ENCODE measurements around the gene IPCEF1. TPM values are rescaled to one million over a fixed set of nuclear protein-coding genes. Genes with fewer than 3 reads are reported as not detected.

Gene IPCEF1
- total RNA-seq, 4 donors from 2014 or later = 34.4 to 86.4 (median 73.6) TPM

GRCh38 chr6:154169193-154169847 lies 187.3 kb downstream of the IPCEF1 start:
- intact Hi-C loops (cut with DNase I) = no loop called here
- H3K27ac ChIP-seq = no peak overlapping the region
- 82 to 92% methylated on average over 5 of the region's 5 CpGs for WGBS, 2 donors

GRCh38 chr6:154167126-154167525 lies 189.5 kb downstream of the IPCEF1 start:
- Histone ChIP-seq H3K4me3 (replicated peaks in 1 of 3) (no peak overlapping the region), H3K36me3 (peaks cover 0 to 3% of the 10 kb centered on the region in 2 donors), H3K27me3 (no peaks in the 10 kb centered on the region), H3K4me1 (peaks cover 9 to 15% of the 10 kb centered on the region in 2 donors), H3K27ac (no peak overlapping the region), H3K9me3 (no peaks in the 10 kb centered on the region)
- DNase-seq = no peak
- WGBS, 2 donors = 69 to 80% methylated on average over 2 of the region's 2 CpGs
- intact Hi-C loops (cut with DNase I) = no loop called here
- TF ChIP-seq CTCF (IDR thresholded peaks at IDR 0.05) = no peak
- TF ChIP-seq POLR2A (IDR thresholded peaks at IDR 0.05) = no peak

More at GRCh38 chr6:154169193-154169847, 187.3 kb downstream of the IPCEF1 start:
- TF ChIP-seq POLR2A (IDR thresholded peaks at IDR 0.05) = no peak
- TF ChIP-seq CTCF (IDR thresholded peaks at IDR 0.05) = no peak
- no peaks in the 10 kb centered on the region for H3K9me3 ChIP-seq
- peaks cover 0 to 3% of the 10 kb centered on the region in 2 donors for H3K36me3 ChIP-seq
- H3K4me3 ChIP-seq (replicated peaks in 1 of 3) = no peak overlapping the region
- no peak for DNase-seq
- H3K27me3 ChIP-seq = no peaks in the 10 kb centered on the region
- peaks cover 9% of the 10 kb centered on the region in 2 donors for H3K4me1 ChIP-seq

- 88 to 89% methylated on average over 9 of the region's 9 CpGs for WGBS, 2 donors
- DNase-seq = no peak
These were observed 190.5 kb downstream of the IPCEF1 start for GRCh38 chr6:154166140-154166539.

GRCh38 chr6:154165478-154165877 lies 191.1 kb downstream of the IPCEF1 start:
- intact Hi-C loops (cut with DNase I) = no loop called here
- H3K36me3 ChIP-seq = peaks cover 0 to 3% of the 10 kb centered on the region in 2 donors
- no peaks in the 10 kb centered on the region for H3K9me3 ChIP-seq
- 88 to 90% methylated on average over 2 of the region's 2 CpGs for WGBS, 2 donors
- H3K27ac ChIP-seq = peak overlapping the region; percentile 51 to 70 (median 59)
- H3K4me1 ChIP-seq = peaks cover 9 to 15% of the 10 kb centered on the region in 2 donors
- H3K27me3 ChIP-seq = no peaks in the 10 kb centered on the region
- DNase-seq = no peak
- no peak overlapping the region for H3K4me3 ChIP-seq (replicated peaks in 1 of 3)
- TF ChIP-seq POLR2A (IDR thresholded peaks at IDR 0.05) (no peak), CTCF (IDR thresholded peaks at IDR 0.05) (no peak)

More at GRCh38 chr6:154166140-154166539, 190.5 kb downstream of the IPCEF1 start:
- H3K36me3 ChIP-seq = peaks cover 0 to 3% of the 10 kb centered on the region in 2 donors
- H3K4me3 ChIP-seq (replicated peaks in 1 of 3) = no peak overlapping the region
- TF ChIP-seq CTCF (IDR thresholded peaks at IDR 0.05) = no peak
- no peak for TF ChIP-seq POLR2A (IDR thresholded peaks at IDR 0.05)
- H3K9me3 ChIP-seq = no peaks in the 10 kb centered on the region
- intact Hi-C loops (cut with DNase I) = no loop called here
- H3K4me1 ChIP-seq = peaks cover 9 to 15% of the 10 kb centered on the region in 2 donors
- peak overlapping the region in 2 of 3 donors; percentile 0 to 59 for H3K27ac ChIP-seq
- H3K27me3 ChIP-seq = no peaks in the 10 kb centered on the region

GRCh38 chr6:154164397-154164796 lies 192.2 kb downstream of the IPCEF1 start:
- H3K27me3 ChIP-seq = no peaks in the 10 kb centered on the region
- intact Hi-C loops (cut with DNase I) = no loop called here
- H3K9me3 ChIP-seq = no peaks in the 10 kb centered on the region
- H3K4me3 ChIP-seq (replicated peaks in 1 of 3) = no peak overlapping the region
- H3K36me3 ChIP-seq = peaks cover 0 to 3% of the 10 kb centered on the region in 2 donors
- peak; percentile 83 to 90 for DNase-seq
- H3K27ac ChIP-seq = peak overlapping the region; percentile 59 to 75 (median 70)
- TF ChIP-seq POLR2A (IDR thresholded peaks at IDR 0.05) (no peak), CTCF (IDR thresholded peaks at IDR 0.05) (no peak)
- 11 to 20% methylated on average over 5 of the region's 5 CpGs for WGBS, 2 donors
- peaks cover 9 to 15% of the 10 kb centered on the region in 2 donors for H3K4me1 ChIP-seq

All from thyroid gland (tissue), 4 donors.